Coronary artery (tissue), 2 donors: ENCODE results near the gene LPP.

Experiments used
- DNase-seq: peaks from one replicate; pipeline ENCODE4 v3.0.0-alpha.2; 2017; ENCODE audit warnings: low spot score
- H3K27ac ChIP-seq, 2 donors: fragments of 200-600 bp; sonication (generic); one replicate each; pipeline ENCODE4 v1.5.1; 2016 to 2019
- H3K4me3 ChIP-seq: fragments of 200-600 bp; sonication (generic); 2 replicates; pipeline ENCODE4 v1.5.1; 2016; ENCODE audit warnings: mild to moderate bottlenecking, moderate library complexity
- TF ChIP-seq, protein P1 (sequence below): fragments of 200-600 bp; sonication (generic); IDR thresholded peaks from one replicate; pipeline ENCODE4 v1.5.1; 2019; ENCODE audit warnings: antibody characterized with exemption

LPP gene

DNA sequence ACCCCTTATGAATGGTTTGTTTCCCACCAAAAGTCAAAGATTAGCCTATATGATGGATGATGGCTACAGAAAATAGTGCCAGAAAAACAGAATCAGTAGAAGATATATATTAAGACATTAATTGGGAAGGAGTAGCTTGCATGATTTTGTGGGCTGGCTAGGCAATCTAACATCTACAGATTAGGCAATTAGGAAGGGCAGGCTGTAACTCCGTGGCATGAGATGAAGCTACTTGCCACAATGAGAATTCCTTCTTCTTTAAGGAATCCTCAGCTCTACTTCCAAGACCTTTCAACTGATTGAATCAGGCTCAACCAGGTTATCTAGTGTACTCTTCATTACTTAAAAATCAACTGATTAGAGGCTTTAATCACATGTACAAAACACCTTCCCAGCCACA lies 426.7 kb downstream of the LPP start:
- TF ChIP-seq, protein P1, sequence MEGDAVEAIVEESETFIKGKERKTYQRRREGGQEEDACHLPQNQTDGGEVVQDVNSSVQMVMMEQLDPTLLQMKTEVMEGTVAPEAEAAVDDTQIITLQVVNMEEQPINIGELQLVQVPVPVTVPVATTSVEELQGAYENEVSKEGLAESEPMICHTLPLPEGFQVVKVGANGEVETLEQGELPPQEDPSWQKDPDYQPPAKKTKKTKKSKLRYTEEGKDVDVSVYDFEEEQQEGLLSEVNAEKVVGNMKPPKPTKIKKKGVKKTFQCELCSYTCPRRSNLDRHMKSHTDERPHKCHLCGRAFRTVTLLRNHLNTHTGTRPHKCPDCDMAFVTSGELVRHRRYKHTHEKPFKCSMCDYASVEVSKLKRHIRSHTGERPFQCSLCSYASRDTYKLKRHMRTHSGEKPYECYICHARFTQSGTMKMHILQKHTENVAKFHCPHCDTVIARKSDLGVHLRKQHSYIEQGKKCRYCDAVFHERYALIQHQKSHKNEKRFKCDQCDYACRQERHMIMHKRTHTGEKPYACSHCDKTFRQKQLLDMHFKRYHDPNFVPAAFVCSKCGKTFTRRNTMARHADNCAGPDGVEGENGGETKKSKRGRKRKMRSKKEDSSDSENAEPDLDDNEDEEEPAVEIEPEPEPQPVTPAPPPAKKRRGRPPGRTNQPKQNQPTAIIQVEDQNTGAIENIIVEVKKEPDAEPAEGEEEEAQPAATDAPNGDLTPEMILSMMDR, result no peak
- Histone ChIP-seq H3K4me3 (no peak overlapping the region), H3K27ac (peak overlapping the region; percentile 63 to 72)
- DNase-seq, result no peak

DNA sequence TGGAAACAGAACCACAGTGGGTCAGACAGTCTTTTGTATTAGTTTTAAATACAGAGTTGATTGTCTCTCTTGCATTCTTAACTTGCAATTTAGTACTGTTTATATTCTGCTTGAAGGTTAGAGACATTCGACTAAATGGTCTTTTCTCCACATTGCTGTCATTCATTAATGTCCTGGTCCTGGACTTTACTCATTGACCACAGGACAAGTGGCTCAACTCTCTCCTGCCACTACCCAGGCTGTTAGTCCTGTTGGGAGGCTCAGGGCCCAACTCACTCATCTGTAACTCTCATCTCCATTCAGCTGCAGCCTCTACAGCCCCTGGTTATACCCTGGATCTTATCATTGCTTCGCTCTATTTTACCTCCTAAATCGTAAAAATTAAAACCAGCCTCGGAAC lies 427.4 kb downstream of the LPP start:
- peak overlapping the region; percentile 63 to 72 for H3K27ac ChIP-seq
- TF ChIP-seq, protein P1, result no peak

DNA sequence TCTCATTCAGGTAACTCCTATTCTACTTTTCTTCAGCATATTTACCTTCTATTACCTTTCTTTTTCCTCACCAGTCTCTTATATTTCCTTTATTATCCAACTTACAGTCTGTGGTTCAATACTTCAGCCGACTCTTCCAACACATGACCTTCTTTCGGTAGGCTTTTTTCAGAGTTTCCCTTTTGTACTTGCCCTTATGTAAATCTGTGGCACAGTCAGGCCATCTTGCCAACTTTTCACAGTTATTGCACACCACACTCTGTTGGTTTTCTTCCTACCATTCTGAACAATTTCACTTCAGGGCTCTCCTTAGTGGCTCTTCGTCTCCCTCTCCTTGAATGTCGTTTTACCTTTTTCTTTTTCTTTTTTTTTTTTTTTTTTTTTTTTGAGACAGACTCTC lies 427.8 kb downstream of the LPP start:
- TF ChIP-seq, protein P1, result no peak
- no peak overlapping the region for H3K4me3 ChIP-seq
- H3K27ac ChIP-seq, result peak overlapping the region in 1 of 2 donors; percentile 72
- DNase-seq, result no peak

More for the DNA sequence above, 427.4 kb downstream of the LPP start:
- H3K4me3 ChIP-seq, result no peak overlapping the region
- no peak for DNase-seq

DNA sequence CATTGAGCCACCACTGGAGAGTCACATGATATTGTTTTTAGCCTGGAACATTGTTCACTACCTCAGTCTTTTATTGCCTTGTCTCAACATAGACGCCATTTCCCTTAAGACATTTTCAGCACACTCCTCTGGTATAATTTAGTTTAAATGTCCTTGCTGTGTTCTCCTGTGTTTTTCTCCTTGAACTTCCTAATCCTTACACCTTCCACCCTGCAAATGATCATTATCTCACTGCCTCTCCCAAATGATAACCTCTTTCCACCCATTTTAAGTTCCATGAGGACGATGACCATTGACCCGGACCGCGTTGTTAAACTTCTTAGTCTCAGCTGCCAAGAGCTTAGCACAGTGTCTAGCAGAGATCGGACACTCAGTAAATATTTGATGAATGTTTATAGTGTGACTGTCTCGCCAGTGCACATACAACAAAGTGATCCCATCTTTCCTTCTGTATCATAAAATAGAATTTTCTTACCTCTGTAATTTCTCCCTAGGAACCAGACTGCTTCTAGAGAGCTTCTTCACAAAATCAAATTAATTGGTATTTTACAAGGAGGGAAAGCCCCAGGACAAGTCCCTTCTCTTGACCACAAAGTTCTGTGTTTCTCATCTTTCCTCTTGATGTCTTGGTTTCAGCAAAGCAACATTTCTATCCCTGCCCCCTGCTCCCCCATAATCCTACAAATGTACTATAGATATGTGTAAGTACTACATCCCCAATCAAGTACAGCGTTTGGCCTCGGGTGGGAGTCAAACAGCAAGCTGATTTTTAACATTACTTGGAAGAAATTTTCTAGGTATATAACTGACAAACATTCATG lies 429.6 kb downstream of the LPP start:
- H3K4me3 ChIP-seq, result no peak overlapping the region

DNA sequence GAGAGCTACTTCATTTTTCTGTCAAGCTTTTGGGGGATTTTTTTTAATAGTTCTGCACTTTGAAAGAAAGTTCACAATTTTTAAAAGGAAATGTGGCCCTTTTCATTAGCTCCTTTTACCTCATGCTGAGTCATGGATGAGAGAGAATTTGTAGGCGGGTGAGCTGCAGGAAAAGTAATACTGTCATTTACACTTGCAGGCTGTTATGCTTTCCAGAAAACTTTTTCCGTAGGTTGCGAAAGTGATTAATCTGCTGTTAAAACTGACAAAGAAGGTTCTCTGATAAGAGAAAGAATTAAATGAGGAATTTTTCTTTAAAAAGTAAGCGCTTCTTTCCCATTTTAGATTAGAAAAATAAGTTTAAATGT lies 430.2 kb downstream of the LPP start:
- H3K4me3 ChIP-seq, result no peak overlapping the region
- no peak for DNase-seq
- peak overlapping the region; percentile 24 to 72 for H3K27ac ChIP-seq
- TF ChIP-seq, protein P1, result no peak

More for the DNA sequence above, 429.6 kb downstream of the LPP start:
- TF ChIP-seq, protein P1, result no peak
- peak overlapping the region; percentile 24 to 72 for H3K27ac ChIP-seq
- DNase-seq, result no peak

DNA sequence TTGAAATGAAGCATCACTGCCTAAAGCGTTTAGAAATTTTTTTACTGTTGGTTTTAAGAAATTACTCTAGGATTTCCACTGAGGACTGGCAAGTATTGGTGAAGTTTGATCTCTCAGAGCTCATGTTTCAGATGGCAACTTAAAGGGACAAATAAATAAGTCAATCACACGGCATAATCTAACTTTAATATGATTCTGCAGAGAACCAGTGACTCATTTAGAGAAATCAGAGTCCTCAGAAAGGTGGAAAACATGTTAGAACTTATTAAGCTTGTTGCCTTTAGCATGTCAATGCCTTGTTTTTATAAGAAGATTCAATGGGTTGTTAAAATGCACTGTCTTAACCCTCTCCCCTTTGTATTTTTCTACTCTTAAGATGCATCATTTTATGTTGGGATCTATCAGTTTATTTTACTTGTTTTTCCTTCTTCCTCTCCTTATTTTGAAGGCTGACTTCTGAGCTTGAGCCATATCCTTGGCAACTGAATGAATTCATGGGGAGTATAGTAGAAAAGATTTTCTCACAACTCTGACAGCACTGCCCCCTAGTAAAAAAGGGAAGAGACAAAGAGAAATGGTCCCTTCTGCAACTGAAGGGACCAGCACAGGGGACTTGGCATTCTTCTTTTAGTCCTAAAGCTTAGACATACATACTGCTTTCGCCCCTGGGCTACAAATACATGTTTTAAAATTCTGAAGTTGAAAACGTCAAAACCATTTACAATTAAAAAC lies 431.2 kb downstream of the LPP start:
- no peak for DNase-seq
- TF ChIP-seq, protein P1, result no peak
- Histone ChIP-seq H3K4me3 (no peak overlapping the region), H3K27ac (peak overlapping the region; percentile 3 to 72)

DNA sequence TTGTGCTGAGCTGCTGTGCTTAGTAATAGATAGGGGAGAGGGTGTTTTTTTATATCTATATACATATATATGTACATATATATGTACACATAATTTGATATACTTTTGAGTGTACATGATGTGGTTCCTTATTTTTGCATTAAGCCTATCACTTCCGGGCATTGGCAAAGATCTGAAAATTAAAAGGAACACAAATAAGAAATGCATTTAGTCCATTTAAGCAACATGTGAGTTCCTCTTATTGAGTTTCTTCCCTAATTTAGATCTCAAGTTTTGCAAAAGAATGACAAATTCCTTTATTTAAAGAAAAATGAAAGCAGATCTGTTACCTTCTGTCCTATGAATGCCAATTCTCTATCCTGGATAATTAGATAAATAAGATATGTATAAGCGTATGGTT lies 435.1 kb downstream of the LPP start:
- Histone ChIP-seq H3K4me3 (no peak overlapping the region), H3K27ac (no peak overlapping the region)
- TF ChIP-seq, protein P1, result no peak
- no peak for DNase-seq
